GM12865 (cell line): Measurements from ENCODE around the gene C5orf24.
"Not testable (repeated sequence)": the region's sequence is repeated elsewhere in the genome, so short reads cannot be mapped to it uniquely, and the experiment has no call there.

Experiments used
- DNase-seq: peaks from one replicate; pipeline ENCODE4 v3.0.0; 2010; ENCODE audit warnings: low read depth
- H3K4me3 ChIP-seq: 2 replicates; pipeline ENCODE4 v1.5.1; 2011; ENCODE audit warnings: mild to moderate bottlenecking, low read depth, low read length, control low read depth
- TF ChIP-seq, protein P1 (sequence below): IDR thresholded peaks from 2 replicates; pipeline ENCODE4 v1.5.1; 2011; ENCODE audit warnings: low read length, control low read depth, low read depth, inconsistent platforms; ENCODE audit not compliant: insufficient read depth; ENCODE audit errors: missing control alignments

The C5orf24 gene

DNA sequence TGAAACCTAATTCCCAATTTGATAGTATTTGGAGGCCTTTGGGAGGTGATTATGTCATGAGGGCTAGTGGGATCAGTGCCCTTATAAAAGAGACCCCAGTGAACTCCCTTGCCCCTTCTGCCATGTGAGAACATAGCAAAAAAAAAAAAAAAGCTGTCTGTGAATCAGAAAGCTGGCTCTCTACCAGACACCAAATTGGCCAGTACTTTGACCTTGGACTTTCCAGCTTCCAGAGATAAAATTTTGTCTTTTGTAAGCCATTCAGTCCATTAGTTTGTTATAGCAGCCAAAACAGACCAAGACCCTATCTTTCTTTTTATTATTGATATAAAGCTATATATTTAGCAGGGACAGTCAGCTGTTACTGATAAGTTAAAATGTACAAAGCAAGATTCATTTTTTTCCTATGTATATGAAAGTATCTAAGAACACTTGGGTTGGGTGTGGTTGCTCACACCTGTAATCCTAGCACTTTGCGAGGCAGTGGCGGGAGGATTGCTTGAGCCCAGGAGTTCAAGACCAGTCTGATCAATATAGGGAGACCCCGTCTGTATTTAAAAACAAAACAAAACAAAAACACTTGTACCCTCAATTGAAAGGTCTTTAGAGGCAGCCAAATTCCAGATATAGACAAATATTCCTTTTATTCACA, 8.1 kb upstream of the C5orf24 start:
- TF ChIP-seq, protein P1, sequence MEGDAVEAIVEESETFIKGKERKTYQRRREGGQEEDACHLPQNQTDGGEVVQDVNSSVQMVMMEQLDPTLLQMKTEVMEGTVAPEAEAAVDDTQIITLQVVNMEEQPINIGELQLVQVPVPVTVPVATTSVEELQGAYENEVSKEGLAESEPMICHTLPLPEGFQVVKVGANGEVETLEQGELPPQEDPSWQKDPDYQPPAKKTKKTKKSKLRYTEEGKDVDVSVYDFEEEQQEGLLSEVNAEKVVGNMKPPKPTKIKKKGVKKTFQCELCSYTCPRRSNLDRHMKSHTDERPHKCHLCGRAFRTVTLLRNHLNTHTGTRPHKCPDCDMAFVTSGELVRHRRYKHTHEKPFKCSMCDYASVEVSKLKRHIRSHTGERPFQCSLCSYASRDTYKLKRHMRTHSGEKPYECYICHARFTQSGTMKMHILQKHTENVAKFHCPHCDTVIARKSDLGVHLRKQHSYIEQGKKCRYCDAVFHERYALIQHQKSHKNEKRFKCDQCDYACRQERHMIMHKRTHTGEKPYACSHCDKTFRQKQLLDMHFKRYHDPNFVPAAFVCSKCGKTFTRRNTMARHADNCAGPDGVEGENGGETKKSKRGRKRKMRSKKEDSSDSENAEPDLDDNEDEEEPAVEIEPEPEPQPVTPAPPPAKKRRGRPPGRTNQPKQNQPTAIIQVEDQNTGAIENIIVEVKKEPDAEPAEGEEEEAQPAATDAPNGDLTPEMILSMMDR: no peak
- no peak for DNase-seq
- no peak overlapping the region for H3K4me3 ChIP-seq

DNA sequence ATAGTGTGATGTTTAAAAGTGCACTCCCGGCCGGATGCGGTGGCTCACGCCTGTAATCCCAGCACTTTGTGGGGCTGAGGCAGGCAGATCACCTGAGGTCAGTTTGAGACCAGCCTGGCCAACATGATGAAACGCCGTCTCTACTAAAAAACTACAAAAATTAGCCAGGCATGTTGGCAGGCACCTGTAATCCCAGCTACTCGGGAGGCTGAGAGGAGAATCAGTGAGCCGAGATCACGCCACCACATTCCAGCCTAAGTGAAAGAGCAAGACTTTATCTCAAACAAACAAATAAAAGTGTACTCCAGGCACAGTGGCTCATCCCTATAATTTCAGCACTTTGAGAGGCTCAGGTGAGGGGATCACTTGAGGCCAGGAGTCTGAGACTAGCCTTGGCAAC, 7.4 kb upstream of the C5orf24 start:
- H3K4me3 ChIP-seq, DNase-seq: not testable (repeated sequence)

DNA sequence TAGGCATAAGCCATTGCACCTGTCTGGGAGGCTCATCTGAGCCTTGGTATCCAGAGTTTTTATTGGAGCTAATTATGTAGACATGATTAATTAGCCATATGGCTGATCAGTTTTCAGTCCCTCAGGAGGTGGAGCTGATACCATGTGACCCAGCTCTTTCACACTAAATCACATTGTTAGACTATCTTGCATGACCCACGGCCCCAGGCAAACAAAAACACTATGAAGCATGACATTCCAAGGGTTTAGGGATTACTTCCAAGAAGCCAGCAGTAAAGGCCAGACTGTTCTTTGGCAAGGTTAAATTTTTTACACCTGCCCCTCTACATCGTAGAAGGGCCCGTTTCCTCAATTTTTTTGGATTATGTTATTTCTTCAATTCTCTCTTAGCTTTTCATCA, 5.0 kb upstream of the C5orf24 start:
- TF ChIP-seq, protein P1: no peak
- DNase-seq: no peak

DNA sequence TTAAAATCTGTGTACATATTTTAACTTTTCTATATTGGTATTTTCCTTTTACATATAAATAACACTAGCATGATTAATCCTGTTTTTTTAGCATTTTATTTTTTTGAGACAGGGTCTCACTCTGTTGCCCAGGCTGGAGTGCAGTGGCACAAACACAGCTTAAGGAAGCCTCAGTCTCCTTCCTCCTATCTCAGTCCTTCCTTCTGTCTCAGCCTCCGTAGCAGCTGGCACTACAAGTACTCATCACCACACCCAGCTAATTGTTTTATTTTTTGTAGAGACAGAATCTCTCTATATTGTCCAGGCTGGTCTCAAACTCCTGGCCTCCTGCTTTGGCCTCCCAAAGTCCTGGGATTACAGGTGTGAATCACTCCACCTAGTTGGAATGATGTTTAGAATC, 1.5 kb upstream of the C5orf24 start:
- TF ChIP-seq, protein P1: no peak
- no peak for DNase-seq
- H3K4me3 ChIP-seq: no peak overlapping the region

More for the DNA sequence above, 5.0 kb upstream of the C5orf24 start:
- no peak overlapping the region for H3K4me3 ChIP-seq

DNA sequence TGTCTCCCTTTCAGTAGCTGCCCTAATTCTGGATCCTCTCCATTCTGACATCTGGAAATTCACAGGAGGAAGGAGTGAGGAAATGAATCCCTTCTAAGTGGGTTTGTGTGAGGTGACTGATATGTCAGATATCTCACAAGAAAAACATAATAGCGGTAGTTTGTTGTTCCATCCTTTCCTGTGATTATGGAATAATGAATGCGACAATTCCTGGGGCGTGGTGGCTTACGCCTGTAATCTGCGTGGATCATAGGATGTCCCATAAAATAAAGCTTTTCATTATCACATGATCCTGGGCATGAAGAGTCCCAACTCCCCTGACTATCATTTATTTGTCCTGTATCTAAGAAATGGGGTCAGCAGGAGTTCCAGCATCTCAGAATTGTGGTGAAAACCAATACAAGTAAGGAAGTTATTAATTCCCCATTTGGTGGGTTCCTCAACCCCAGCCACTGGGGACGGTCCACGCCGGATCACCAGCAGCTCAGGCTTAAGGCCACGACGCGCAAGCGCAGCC, 375 bp upstream of the C5orf24 start:
- TF ChIP-seq, protein P1: no peak
- H3K4me3 ChIP-seq: peak overlapping the region; percentile 78
- no peak for DNase-seq

DNA sequence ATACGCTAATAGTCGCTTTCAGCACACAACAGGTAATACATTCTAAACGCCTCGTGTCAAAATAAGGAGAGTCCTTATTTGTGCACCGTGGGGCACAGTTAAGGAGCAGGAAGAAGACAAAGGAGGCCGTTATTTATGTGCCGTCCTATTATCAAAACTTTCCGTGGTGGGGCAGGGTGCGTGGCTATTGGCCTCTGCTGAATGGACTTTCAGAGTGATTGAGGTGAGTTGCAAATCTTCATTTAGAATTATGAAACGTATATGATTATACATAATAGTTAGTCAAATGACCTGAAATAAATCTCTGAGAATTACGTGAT, 833 bp downstream of the C5orf24 start:
- TF ChIP-seq, protein P1: no peak
- peak; percentile 51 for DNase-seq
- peak overlapping the region; percentile 78 for H3K4me3 ChIP-seq

DNA sequence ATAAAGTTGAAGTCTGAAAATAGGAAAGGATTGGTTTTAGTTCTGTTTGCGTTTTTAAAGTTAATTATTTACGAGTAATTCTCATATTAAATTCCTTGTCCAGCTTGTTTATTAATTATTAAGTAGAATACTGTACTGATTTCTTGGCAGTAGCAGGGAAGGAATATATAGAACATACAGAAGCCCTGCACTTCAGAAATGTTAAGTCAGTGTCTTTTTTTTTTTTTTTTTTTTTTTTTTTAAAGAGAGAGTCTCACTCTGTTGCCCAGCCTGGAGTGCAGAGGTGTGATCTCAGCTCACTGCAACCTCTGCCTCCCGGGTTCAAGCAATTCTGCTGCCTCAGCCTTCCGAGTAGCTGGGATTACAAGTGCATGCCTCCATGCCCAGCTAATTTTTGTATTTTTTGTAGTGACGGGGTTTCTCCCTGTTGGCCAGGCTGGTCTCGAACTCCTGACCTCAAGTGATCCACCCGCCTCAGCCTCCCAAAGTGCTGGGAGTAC, 3.7 kb downstream of the C5orf24 start:
- DNase-seq, H3K4me3 ChIP-seq: not testable (repeated sequence)

DNA sequence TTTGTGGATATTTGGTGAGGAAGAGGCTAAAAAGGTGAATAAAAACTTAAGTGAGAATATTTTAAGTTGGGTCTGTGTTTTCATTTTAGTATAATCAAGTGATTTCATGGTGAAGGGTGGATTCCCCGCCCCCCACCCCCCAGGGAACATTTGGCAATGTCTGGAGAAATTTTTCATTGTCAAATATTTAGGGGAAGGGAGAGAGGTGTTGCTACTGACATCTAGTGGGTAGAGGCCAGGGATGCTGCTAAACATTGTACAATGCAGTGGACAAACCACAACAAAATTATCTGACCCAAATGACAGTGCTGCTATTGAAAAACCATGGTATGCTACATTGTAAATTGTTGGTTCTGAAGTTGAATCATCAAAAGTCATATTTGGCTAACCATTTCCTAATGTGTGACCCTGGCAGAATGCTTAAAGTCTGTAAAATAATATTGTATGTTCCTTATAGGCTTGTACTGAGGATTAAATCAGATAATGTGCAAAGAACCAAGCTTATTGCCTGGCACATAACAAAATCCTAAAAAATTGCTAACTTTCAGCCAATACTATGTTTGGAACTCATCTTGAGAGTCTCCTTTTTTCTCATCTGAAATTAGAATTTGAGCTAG, 5.6 kb downstream of the C5orf24 start:
- peak; percentile 26 for DNase-seq
- TF ChIP-seq, protein P1: peak; percentile 41
- H3K4me3 ChIP-seq: no peak overlapping the region

DNA sequence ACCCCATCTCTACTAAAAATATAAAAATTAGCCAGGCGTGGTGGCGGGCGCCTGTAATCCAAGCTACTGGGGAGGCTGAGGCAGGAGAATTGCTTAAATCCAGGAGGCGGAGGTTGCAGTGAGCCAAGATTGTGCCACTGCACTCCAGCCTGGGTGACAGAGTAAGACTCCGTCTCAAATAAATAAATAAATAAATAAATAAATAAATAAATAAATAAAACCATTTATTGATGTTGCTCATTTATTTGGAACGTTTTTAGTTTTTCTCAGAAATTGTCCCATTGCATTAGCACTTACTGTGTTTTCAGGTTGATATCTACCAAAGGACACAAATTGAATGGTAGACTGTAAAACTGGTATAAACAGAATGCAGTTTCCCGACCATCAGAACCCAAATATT, 10.7 kb downstream of the C5orf24 start:
- DNase-seq: not testable (repeated sequence)

More for the DNA sequence above, 10.7 kb downstream of the C5orf24 start:
- H3K4me3 ChIP-seq: not testable (repeated sequence)
